ENCODE results near the gene TMEM117.

GRCh38 chr12:43805860-43806736 lies 29.8 kb upstream of the TMEM117 start, which contains the start of gene TWF1:
- TF ChIP-seq CTCF (tag by site-specific recombination; IDR thresholded peaks at IDR 0.05): peak; percentile 53; the same call in 1 of the 2 replicates
- TF ChIP-seq KLF1 (tag by site-specific recombination; IDR thresholded peaks at IDR 0.05): peak; percentile 43
- no peak for TF ChIP-seq ZNF266 (tag by site-specific recombination; IDR thresholded peaks at IDR 0.05; ENCODE audit: low read depth)
- no peak for TF ChIP-seq ZNF785 (tag by site-specific recombination; IDR thresholded peaks at IDR 0.05)
- peak; percentile 76; the same call in 1 of the 2 replicates for TF ChIP-seq PBX3 (CRISPR knock-in tag; IDR thresholded peaks at IDR 0.05)
- peak; percentile 91 for TF ChIP-seq KLF9 (tag by site-specific recombination; IDR thresholded peaks at IDR 0.05; ENCODE audit: low read depth)
- TF ChIP-seq ZNF391 (tag by site-specific recombination; IDR thresholded peaks at IDR 0.05; ENCODE audit: borderline replicate concordance, low read depth): no peak
- TF ChIP-seq ZNF26 (tag by site-specific recombination; IDR thresholded peaks at IDR 0.05): no peak
